SK-N-SH treated with all-trans-retinoic acid at 6 μM for 48 hours (cell line): ENCODE measurements around the gene SMIM41.

Source experiments
- BACH2 ChIP-seq: fragments of 250-450 bp; sonication (Bioruptor Pico); IDR thresholded peaks from 2 replicates; pipeline ENCODE4 v1.9.0; 2021; ENCODE audit warnings: mild to moderate bottlenecking, borderline replicate concordance
- CSDC2 ChIP-seq: fragments of 250-450 bp; sonication (Bioruptor Pico); IDR thresholded peaks from 2 replicates; pipeline ENCODE4 v1.5.0; 2020; ENCODE audit warnings: mild to moderate bottlenecking, moderate library complexity
- ESRRG ChIP-seq: fragments of 250-450 bp; sonication (Bioruptor Pico); IDR thresholded peaks from 2 replicates; pipeline ENCODE4 v1.6.1; 2021; ENCODE audit warnings: mild to moderate bottlenecking
- GLIS3 ChIP-seq: fragments of 250-450 bp; sonication (Bioruptor Pico); IDR thresholded peaks from 2 replicates; pipeline ENCODE4 v1.5.0; 2020; ENCODE audit warnings: mild to moderate bottlenecking, moderate library complexity
- ISL1 ChIP-seq: fragments of 250-450 bp; sonication (Bioruptor Pico); IDR thresholded peaks from 2 replicates; pipeline ENCODE4 v2.1.2; 2022; ENCODE audit warnings: mild to moderate bottlenecking, moderate library complexity
- OSR1 ChIP-seq: fragments of 250-450 bp; sonication (Bioruptor Pico); IDR thresholded peaks from 2 replicates; pipeline ENCODE4 v1.8.0; 2022; ENCODE audit warnings: moderate library complexity, mild to moderate bottlenecking, inconsistent platforms
- RARB ChIP-seq: fragments of 250-450 bp; sonication (Bioruptor Pico); IDR thresholded peaks from 2 replicates; pipeline ENCODE4 v1.8.0; 2021; ENCODE audit warnings: mild to moderate bottlenecking, moderate library complexity
- SNAI2 ChIP-seq: fragments of 250-450 bp; sonication (Bioruptor Pico); IDR thresholded peaks from 2 replicates; pipeline ENCODE4 v1.5.0; 2020; ENCODE audit warnings: mild to moderate bottlenecking, moderate library complexity
- TCF4 ChIP-seq: fragments of 250-450 bp; sonication (Bioruptor Pico); IDR thresholded peaks from 2 replicates; pipeline ENCODE4 v1.8.0; 2021; ENCODE audit warnings: mild to moderate bottlenecking, moderate library complexity, borderline replicate concordance
- ZFP3 ChIP-seq: fragments of 250-450 bp; sonication (Bioruptor Pico); IDR thresholded peaks from 2 replicates; pipeline ENCODE4 v1.5.0; 2020; ENCODE audit warnings: mild to moderate bottlenecking, moderate library complexity
- ZFP30 ChIP-seq: fragments of 450-650 bp; formaldehyde crosslinking; IDR thresholded peaks from 2 replicates; pipeline ENCODE4 v1.5.0; 2022; ENCODE audit warnings: mild to moderate bottlenecking, moderate library complexity
- ZNF565 ChIP-seq: fragments of 450-650 bp; formaldehyde crosslinking; conservative IDR thresholded peaks from 2 replicates; pipeline ENCODE4 v1.5.0; 2020; ENCODE audit warnings: low read depth, mild to moderate bottlenecking, moderate library complexity
- ZNF8 ChIP-seq: fragments of 450-650 bp; formaldehyde crosslinking; IDR thresholded peaks from 2 replicates; pipeline ENCODE4 v1.5.0; 2020; ENCODE audit warnings: mild to moderate bottlenecking, moderate library complexity
- TF ChIP-seq, protein P1 (sequence below): fragments of 250-450 bp; sonication (Bioruptor Pico); IDR thresholded peaks from 2 replicates; pipeline ENCODE4 v1.8.0; 2020; ENCODE audit warnings: mild to moderate bottlenecking, moderate library complexity, borderline replicate concordance

DNA sequence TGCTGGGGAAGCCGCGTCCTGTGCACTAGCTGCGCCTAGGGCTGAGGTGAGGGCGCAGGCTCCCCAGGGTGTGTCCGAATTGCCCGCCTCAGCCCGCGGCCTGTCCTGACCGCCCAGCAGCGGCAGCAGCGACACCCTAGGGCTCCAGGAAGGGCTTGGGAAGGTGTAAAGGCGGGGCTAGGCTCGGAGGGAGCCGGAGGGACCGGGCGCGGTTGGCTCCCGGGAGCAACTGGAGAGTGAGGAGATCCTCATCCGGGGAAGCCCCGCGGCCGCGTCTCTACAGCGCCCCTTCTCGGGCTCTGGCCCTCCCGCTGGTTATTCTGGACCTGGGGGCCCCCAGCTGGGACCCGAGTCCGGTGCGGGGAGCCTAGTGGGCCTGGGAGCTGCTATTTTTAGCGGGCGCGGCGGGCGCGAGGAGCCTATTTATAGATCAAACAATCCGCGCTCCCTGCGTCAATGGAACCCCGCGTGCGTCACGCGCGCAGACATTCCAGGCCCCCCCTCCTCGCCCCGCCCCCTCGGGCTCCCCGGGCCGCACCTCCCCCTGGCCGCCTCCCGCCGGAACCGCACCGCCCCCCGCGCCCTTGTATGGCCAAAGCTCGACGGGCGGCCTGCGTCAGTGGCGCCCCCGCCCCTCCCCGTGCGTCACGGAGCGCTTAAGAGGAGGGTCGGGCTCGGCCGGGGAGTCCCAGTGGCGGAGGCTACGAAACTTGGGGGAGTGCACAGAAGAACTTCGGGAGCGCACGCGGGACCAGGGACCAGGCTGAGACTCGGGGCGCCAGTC is 28.6 kb upstream of the SMIM41 start, which contains the start of gene NR4A1:
- TF ChIP-seq ISL1 (CRISPR knock-in tag): no peak
- no peak for TF ChIP-seq ZNF565
- TF ChIP-seq ZFP3 (CRISPR knock-in tag): peak; percentile 66; the same call in 1 of the 2 replicates
- no peak for TF ChIP-seq ZNF8 (CRISPR knock-in tag)
- no peak for TF ChIP-seq ZFP30 (CRISPR knock-in tag)
- TF ChIP-seq OSR1: no peak
- no peak; the same call in 1 of the 2 replicates for TF ChIP-seq GLIS3 (CRISPR knock-in tag)
- no peak for TF ChIP-seq RARB (CRISPR knock-in tag)
- TF ChIP-seq CSDC2: 0 out of 2 replicates have a peak, but pooled peaks have one; percentile 48
- TF ChIP-seq, protein P1, sequence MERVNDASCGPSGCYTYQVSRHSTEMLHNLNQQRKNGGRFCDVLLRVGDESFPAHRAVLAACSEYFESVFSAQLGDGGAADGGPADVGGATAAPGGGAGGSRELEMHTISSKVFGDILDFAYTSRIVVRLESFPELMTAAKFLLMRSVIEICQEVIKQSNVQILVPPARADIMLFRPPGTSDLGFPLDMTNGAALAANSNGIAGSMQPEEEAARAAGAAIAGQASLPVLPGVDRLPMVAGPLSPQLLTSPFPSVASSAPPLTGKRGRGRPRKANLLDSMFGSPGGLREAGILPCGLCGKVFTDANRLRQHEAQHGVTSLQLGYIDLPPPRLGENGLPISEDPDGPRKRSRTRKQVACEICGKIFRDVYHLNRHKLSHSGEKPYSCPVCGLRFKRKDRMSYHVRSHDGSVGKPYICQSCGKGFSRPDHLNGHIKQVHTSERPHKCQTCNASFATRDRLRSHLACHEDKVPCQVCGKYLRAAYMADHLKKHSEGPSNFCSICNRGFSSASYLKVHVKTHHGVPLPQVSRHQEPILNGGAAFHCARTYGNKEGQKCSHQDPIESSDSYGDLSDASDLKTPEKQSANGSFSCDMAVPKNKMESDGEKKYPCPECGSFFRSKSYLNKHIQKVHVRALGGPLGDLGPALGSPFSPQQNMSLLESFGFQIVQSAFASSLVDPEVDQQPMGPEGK (CRISPR knock-in tag): no peak
- no peak for TF ChIP-seq TCF4 (CRISPR knock-in tag)
- TF ChIP-seq SNAI2: no peak
- TF ChIP-seq BACH2 (CRISPR knock-in tag): no peak
- no peak for TF ChIP-seq ESRRG (CRISPR knock-in tag)
